ENCODE results near the gene HES5.

The HES5 gene

GRCh38 chr1:2530513-2531361 lies 674 bp upstream of the HES5 start:
- no peak for DNase-seq (ENCODE audit: low read depth in 2 of 2)

GRCh38 chr1:2528966-2529783 lies 888 bp downstream of the HES5 start:
- no peak for DNase-seq (ENCODE audit: low read depth in 2 of 2)

- no peak for DNase-seq (ENCODE audit: low read depth in 2 of 2)
Measured at GRCh38 chr1:2528611-2528965, 1.5 kb downstream of the HES5 start.

GRCh38 chr1:2528016-2528415 lies 2.0 kb downstream of the HES5 start:
- DNase-seq (ENCODE audit: low read depth in 2 of 2): no peak

GRCh38 chr1:2527556-2527860 lies 2.6 kb downstream of the HES5 start:
- DNase-seq (ENCODE audit: low read depth in 2 of 2): no peak

- peak in 1 of 2 donors; percentile 20 for DNase-seq (ENCODE audit: low read depth in 2 of 2)
Measured at GRCh38 chr1:2526824-2527555, 3.1 kb downstream of the HES5 start.

GRCh38 chr1:2525920-2526823 lies 3.9 kb downstream of the HES5 start, which contains the start of gene PANK4:
Gene PANK4 (minus strand): TSS chr1:2526596. CDS start chr1:2526587, 9 bp downstream.
- DNase-seq (ENCODE audit: low read depth in 2 of 2): peak; percentile 70 to 79

GRCh38 chr1:2525572-2525919 lies 4.5 kb downstream of the HES5 start:
- no peak for DNase-seq (ENCODE audit: low read depth in 2 of 2)

- no peak for DNase-seq (ENCODE audit: low read depth in 2 of 2)
Measured at GRCh38 chr1:2523891-2524609, 6.0 kb downstream of the HES5 start.

GRCh38 chr1:2523191-2523890 lies 6.7 kb downstream of the HES5 start:
- DNase-seq (ENCODE audit: low read depth in 2 of 2): no peak

- DNase-seq (ENCODE audit: low read depth in 2 of 2): no peak
Measured at GRCh38 chr1:2522230-2522629, 7.8 kb downstream of the HES5 start.

- no peak for DNase-seq (ENCODE audit: low read depth in 2 of 2)
Measured at GRCh38 chr1:2520806-2521205, 9.3 kb downstream of the HES5 start.

- DNase-seq (ENCODE audit: low read depth in 2 of 2): no peak
Measured at GRCh38 chr1:2520206-2520605, 9.9 kb downstream of the HES5 start.

- no peak for DNase-seq (ENCODE audit: low read depth in 2 of 2)
Measured at GRCh38 chr1:2519729-2520128, 10.3 kb downstream of the HES5 start.

- no peak for DNase-seq (ENCODE audit: low read depth in 2 of 2)
Measured at GRCh38 chr1:2519029-2519685, 10.9 kb downstream of the HES5 start.

- no peak for DNase-seq (ENCODE audit: low read depth in 2 of 2)
Measured at GRCh38 chr1:2518528-2518927, 11.5 kb downstream of the HES5 start.

GRCh38 chr1:2517966-2518365 lies 12.1 kb downstream of the HES5 start:
- DNase-seq (ENCODE audit: low read depth in 2 of 2): no peak

- DNase-seq (ENCODE audit: low read depth in 2 of 2): no peak
Measured at GRCh38 chr1:2516946-2517345, 13.1 kb downstream of the HES5 start.

- DNase-seq (ENCODE audit: low read depth in 2 of 2): no peak
Measured at GRCh38 chr1:2516124-2516523, 13.9 kb downstream of the HES5 start.

- no peak for DNase-seq (ENCODE audit: low read depth in 2 of 2)
Measured at GRCh38 chr1:2515763-2516080, 14.3 kb downstream of the HES5 start.
